ENCODE measurements around the gene VWA5B2. TPM values are rescaled to one million over a fixed set of nuclear protein-coding genes. Genes with fewer than 3 reads are reported as not detected.

Gene VWA5B2
- total RNA-seq, 1 experiment from 2014 or later = 1.4 TPM

GRCh38 chr3:184241447-184242296 is 12.3 kb downstream of the VWA5B2 start:
- Histone ChIP-seq H3K4me3 (ENCODE audit: low read length) (no peak overlapping the region), H3F3A (ENCODE audit: low read length, unreplicated experiment) (no peaks in the 10 kb centered on the region), H3K9ac (ENCODE audit: low read length) (no peak overlapping the region), H3K79me2 (ENCODE audit: low read length) (no peaks in the 10 kb centered on the region; the same call in 1 of the 2 replicates), H3K4me1 (ENCODE audit: insufficient read depth, low read length) (no peaks in the 10 kb centered on the region), H3K4me2 (ENCODE audit: low read length) (no peak overlapping the region), H3K27ac (ENCODE audit: low read length) (no peak overlapping the region), H3K27me3 (ENCODE audit: low read length) (no peaks in the 10 kb centered on the region), H3K36me3 (ENCODE audit: low read depth, low read length) (peaks cover 24% of the 10 kb centered on the region), H2AFZ (ENCODE audit: low read length) (no peak overlapping the region), H3K9me3 (ENCODE audit: low read length) (no peaks in the 10 kb centered on the region), H3K9me2 (replicated peaks; ENCODE audit: low read length) (no peaks in the 10 kb centered on the region), H4K20me1 (ENCODE audit: low read length) (no peaks in the 10 kb centered on the region)
- DNase-seq (no peak), ATAC-seq (peak; percentile 41; the same call in 1 of the 2 replicates)
- TF ChIP-seq EZH2phosphoT487 (IDR thresholded peaks at IDR 0.05; ENCODE audit: borderline replicate concordance, low read length) = no peak
- peak; percentile 40 for TF ChIP-seq CTCF (conservative IDR thresholded peaks at IDR 0.05; ENCODE audit: low read depth, low read length)
- no TSS peak for BruUV-seq (replicated peaks)
- intact Hi-C loops (cut with micrococcal nuclease) = no loop called here
- ChIA-PET POLR2A (ENCODE audit: unreplicated experiment) (no interaction called here), CTCF (interaction anchor here (0.8 kb wide), 1 partner anchor 346 kb away, joined by 3 read pairs; no protein-coding TSS in a partner anchor)

GRCh38 chr3:184242297-184242685 is 12.9 kb downstream of the VWA5B2 start:
- no peaks in the 10 kb centered on the region for H3F3A ChIP-seq (ENCODE audit: low read length, unreplicated experiment)
- POLR2A ChIA-PET (ENCODE audit: unreplicated experiment) = no interaction called here
- TF ChIP-seq EZH2 (IDR thresholded peaks at IDR 0.05; ENCODE audit: low read length, unreplicated experiment) = no peak
- TF ChIP-seq CTCF (conservative IDR thresholded peaks at IDR 0.05; ENCODE audit: low read depth, low read length) = no peak
- TF ChIP-seq EZH2phosphoT487 (IDR thresholded peaks at IDR 0.05; ENCODE audit: borderline replicate concordance, low read length) = no peak
- H3K4me2 ChIP-seq (ENCODE audit: low read length) = no peak overlapping the region
- BruUV-seq (replicated peaks) = no TSS peak
- H3K27ac ChIP-seq (ENCODE audit: low read length) = no peak overlapping the region
- H3K4me3 ChIP-seq (ENCODE audit: low read length) = no peak overlapping the region
- ATAC-seq = no peak
- no peak overlapping the region for H3K9ac ChIP-seq (ENCODE audit: low read length)
- DNase-seq = no peak
- no peaks in the 10 kb centered on the region for H3K9me2 ChIP-seq (replicated peaks; ENCODE audit: low read length)
- H3K4me1 ChIP-seq (ENCODE audit: insufficient read depth, low read length) = no peaks in the 10 kb centered on the region
- no peaks in the 10 kb centered on the region for H4K20me1 ChIP-seq (ENCODE audit: low read length)
- H3K27me3 ChIP-seq (ENCODE audit: low read length) = no peaks in the 10 kb centered on the region
- peaks cover 5% of the 10 kb centered on the region for H3K79me2 ChIP-seq (ENCODE audit: low read length)
- intact Hi-C loops (cut with micrococcal nuclease) = no loop called here
- peaks cover 24% of the 10 kb centered on the region for H3K36me3 ChIP-seq (ENCODE audit: low read depth, low read length)
- no peaks in the 10 kb centered on the region for H3K9me3 ChIP-seq (ENCODE audit: low read length)
- H2AFZ ChIP-seq (ENCODE audit: low read length) = no peak overlapping the region
- CTCF ChIA-PET = interaction anchor here (0.8 kb wide), 1 partner anchor 347 kb away, joined by 3 read pairs; no protein-coding TSS in a partner anchor

Data from PC-3 (cell line).